GM19328 (cell line): ENCODE measurements around the gene METTL24.
"Not testable (repeated sequence)": the region's sequence is repeated elsewhere in the genome, so short reads cannot be mapped to it uniquely, and the experiment has no call there.

Source experiments
- ATAC-seq: cut with Tn5 transposase; IDR thresholded peaks from one replicate; pipeline ENCODE4 v1.9.1; 2021; ENCODE audit warnings: mild to moderate bottlenecking, moderate library complexity; ENCODE audit not compliant: unreplicated experiment

The METTL24 gene

GRCh38 chr6:110317646-110318045, 40.5 kb downstream of the METTL24 start:
- ATAC-seq: no peak

DNA sequence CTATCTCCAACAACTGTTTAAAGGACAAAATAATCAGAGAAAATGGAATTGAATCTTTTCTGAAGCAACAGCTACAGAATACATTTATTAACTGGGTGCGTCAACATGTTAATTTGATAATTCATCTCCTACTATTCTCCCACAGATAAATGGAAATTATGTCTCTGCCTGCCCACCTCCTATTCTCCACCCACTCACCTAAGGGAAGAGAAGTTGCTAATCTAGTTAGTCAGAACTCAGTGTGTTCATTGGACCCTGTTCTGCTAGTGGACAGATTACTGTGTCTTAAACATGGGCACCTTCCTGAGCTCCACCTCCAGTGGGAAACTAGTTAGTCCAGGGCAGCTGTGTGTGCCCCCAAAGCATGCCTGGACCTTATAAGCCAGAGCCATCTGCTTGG, 41.0 kb downstream of the METTL24 start:
- ATAC-seq: no peak

DNA sequence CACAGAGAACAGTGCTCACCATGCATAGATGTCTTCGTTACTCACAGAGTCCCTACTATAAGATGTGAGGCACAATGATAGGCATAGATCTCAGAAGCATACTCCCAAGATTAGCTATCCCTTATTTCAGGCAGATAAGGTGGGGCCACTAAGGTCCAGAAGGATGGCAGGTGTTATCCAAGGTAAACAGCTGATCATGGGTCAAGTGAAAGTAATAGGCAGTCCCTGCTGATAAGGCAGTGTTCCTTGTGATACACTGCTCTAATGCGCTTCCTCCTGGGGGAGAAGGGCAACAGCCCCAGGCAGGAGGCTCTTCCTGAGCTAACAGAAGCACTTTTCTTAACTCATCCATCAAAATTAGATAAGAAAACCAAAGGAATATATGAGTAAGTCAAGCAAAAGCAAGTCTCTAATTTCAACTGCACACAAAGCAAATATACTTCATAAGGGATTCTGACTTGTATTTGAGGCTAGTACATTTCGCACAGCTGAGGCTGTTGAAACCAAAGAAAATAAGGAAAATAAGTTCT, 42.2 kb downstream of the METTL24 start:
- no peak for ATAC-seq

- no peak for ATAC-seq
These were observed 42.8 kb downstream of the METTL24 start for GRCh38 chr6:110315207-110315868.

- ATAC-seq: no peak
These were observed 47.2 kb downstream of the METTL24 start for GRCh38 chr6:110310861-110311446.

- ATAC-seq: not testable (repeated sequence)
These were observed 48.7 kb downstream of the METTL24 start for GRCh38 chr6:110309432-110309831.

GRCh38 chr6:110307368-110307767, 50.8 kb downstream of the METTL24 start:
- ATAC-seq: no peak

DNA sequence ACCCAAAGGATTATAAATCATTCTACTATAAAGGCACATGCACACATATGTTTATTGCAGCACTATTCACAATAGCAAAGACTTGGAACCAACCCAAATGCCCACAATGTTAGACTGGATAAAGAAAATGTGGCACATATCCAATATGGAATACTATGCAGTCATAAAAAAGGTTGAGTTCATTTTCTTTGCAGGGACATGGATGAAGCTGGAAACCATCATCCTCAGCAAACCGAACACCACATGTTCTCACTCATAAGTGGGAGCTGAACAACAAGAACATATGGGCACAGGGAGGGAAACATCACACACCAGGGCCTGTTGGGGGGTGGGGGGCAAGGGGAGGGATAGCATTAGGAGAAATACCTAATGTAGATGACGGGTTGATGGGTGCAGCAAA, 52.3 kb downstream of the METTL24 start:
- ATAC-seq: not testable (repeated sequence)

- not testable (repeated sequence) for ATAC-seq
These were observed 54.5 kb downstream of the METTL24 start for GRCh38 chr6:110303692-110304091.

DNA sequence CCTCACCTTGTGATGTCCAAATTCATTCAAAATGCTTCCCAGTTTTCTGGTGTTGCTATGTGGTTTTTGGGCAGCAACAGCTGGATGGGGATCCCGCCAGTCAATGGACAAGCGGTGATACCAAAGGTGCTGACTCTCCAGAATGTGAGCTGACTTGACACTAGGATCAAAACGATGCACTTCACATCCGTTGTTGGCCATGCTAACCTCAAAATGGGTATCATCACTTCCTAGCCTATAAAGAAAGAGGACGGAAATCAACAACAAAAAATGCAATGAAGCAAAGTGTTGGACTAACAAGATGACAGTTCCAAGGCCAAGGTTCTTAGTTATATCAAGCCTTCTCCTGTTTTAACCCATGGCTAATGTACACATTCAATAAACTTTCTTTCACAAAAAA, 59.2 kb downstream of the METTL24 start:
- ATAC-seq: no peak

DNA sequence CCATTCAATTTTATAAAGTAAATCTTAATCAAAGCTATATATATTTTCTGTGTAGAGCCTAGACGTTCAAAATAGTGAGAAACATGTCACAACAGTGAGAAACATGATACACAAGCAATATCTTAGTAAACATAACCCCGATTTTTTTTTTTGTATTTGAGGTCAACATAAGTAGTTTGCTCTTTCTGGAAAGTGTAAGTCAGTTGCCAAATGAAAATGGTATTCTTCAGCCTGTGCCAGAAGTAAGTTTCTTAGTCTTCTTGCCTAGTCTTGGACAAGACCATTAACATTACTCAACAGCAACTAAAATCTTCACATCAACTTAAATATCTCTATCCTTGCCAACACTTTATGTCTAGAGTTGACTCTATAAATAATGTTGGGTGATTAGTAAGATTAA, 59.7 kb downstream of the METTL24 start:
- no peak for ATAC-seq

GRCh38 chr6:110296241-110297025, 61.7 kb downstream of the METTL24 start:
- ATAC-seq: no peak

DNA sequence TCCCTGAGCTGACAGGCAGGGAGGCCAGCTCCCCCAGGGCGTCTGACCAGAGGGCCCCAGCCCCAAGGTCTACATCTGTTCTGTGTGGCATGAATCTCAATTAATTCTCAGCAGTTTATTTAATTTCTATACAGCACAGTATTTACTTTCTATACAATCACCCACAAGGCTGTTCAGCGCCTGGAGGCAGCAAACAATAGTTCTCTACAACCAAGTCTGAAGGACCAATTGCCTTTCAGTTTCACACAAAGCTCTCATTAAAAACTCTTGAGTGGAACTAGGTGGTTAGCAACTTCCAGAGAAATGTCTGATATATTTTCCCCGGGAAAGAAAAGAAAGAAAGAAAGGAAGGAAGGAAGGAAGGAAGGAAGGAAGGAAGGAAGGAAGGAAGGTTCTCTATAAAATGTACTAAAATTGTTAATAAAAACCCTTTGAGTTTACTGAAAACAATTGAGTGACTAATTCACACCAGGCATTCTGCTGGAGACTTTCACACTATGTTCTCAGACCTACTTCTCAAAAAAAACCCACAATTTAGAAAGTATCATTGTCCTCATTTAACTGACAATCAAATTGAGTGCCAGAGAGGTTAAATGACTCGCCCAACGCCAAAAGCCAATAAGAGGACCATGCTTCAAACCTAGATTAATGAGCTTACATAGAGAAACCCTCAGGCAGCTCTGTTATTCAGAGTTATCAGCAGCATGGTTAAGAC, 62.5 kb downstream of the METTL24 start:
- ATAC-seq: no peak

DNA sequence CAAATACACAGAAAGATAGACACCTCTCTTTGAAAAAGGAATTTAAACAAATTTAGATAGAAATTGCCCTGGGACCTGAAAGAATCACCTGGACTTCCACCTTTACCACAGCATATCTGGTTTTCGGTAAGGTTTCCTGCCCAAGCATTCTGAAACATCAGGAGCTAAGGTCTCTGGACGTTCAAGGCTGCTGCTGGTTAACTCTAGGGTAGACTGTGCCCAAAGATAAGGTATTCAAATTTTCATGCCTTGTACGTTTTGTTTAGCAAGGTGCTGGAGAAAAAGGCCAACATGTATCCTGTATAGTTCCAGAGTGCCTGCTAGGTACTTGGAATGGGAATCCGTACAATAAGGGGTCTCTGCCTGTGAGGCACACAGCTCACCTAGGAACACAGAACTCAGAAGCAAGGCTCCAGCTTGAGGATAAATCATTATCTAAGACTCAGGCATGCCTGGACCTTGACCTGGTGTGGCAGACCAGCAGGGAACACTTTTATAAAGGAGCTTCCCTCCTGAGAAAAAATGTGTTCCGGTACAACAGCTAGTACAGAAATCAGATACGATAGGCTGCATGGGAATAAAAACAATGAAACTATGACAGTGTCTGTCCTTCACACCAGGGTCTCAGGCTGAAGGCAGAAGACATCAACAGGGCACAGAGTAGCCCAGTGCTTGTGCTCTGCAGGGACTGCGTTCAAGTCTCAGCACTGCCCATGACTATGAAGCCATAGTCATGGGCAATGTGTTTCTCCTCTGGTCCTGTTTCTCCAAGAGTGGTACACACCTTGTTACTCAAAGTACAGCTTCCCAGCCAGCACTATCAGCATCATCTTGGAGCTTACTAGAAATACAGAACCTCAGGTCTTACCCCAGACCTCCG, 70.4 kb downstream of the METTL24 start:
- no peak for ATAC-seq

DNA sequence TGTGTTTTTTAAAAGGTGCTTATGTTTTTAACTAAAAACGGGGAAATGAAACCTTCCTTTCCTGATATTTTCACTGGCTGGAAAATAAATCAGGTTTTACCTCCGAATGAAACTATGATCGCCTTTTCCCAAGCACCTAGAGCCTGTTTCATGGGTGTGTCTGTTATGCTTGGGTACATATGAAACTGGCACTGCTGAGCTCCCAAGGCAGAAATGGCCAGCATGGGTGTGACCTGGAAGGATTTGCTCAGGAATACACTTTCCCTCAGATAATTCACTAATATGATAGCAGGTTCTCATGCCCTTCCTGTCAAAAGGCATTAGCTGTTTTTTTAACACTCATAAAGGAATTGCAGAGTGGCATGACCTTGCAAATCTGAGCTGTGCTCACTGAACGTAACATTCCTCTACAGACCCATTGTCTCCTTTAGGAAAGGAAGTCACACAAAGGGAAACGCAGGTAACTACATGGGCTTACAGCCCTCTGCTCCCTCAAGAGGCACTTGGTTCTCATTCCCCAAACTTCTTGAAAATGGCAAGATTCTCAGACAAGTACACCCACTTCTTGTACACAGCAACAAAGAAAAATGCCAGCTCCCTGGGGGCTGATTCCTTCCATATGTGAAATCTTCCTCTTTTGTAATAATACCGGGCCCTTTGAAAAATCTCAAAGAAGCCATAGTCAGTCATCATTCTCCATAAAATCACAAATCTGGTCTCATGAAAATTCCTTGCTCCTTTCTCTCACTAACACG, 72.7 kb downstream of the METTL24 start:
- ATAC-seq: no peak

DNA sequence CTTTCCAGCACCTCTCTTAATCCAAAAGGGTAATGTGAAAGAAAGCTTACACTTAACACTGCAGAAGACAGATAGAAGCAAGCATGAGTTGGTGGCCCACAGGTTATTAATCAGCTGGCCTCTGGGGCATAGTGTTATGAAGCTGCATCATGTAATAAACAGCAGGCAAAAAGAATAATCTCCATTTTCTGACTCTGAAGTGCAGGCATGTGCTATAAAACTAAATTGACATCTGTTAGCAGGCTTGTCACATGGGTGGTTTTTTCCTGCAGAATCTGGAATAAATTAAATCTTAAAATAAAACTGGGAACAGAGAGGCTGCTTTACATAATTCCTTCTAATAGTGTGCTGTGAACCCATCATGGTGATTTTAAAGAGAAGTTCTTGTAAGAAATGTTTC, 73.3 kb downstream of the METTL24 start:
- ATAC-seq: no peak

DNA sequence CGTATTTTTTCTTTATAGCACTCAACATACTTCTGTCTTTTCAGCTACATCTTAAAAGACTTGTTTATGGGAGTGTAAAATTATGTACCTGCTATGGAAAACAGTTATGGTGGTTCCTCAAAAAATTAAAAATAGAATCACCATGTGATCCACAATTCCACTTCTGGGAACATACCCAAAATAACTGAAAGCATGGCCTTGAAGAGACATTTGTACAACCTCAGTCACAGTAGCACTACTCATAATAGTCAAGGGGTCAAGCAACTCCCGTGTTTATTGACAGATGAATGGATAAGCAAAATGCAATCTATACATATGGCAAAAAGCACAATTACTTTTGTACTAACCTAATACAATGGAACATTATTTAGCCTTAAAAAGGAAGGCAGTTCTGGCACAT, 74.5 kb downstream of the METTL24 start:
- ATAC-seq: no peak

DNA sequence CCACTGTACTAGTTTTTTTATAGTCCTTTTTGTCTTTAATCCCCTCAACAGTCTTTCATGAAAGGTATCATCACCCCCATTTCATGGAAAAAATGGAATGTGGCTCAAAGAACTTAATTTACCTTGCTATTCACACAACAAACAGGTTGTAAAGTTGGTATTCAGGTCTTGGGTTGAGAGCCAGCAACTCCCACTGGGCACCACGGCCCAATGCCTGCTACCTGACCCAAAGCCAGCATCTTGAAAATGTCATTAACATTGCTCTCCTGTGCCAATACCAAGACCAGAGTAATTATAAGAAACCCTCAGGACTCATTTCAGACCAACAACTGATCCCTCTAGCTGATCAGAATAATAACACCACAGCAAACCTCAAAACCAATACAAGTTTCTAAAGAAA, 75.7 kb downstream of the METTL24 start:
- ATAC-seq: no peak

DNA sequence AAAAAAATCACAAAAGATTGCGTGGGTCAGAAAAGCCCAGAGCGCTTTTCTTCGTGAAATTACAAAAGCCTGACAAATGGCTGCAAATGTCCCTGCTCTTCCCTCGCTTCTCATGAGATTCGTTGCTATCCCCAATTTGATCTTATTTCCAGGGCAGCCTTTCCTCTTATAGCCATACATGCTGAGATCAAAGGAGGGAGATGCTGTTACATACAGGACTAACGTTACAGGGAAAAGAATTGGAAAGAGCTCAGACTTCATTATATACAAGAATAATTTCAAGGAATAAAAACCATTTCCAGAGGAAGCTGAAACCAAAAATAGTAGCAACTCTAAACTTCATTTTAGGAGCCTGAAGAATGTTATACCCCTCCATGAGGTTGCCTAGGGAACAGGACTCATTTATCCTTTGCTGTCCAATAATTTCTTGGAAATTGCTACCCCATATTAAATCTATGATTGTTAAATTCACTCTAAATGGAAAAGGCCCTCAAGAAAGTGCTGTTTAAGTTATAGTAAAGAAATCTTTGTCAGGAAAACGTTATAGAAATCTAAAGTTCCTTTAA, 81.0 kb downstream of the METTL24 start:
- no peak for ATAC-seq
